ENCODE data around the gene RCN2. TPM values are rescaled to one million over a fixed set of nuclear protein-coding genes. Genes with fewer than 3 reads are reported as not detected.

Gene RCN2
- total RNA-seq, 3 donors from 2014 or later = 40.6 to 47.2 (median 46.2) TPM

GRCh38 chr15:76905013-76905839 lies 26.3 kb upstream of the RCN2 start, which contains the start of gene SCAPER:
TSS of gene SCAPER (minus strand) at chr15:76905340. CDS start at chr15:76883817, 21,523 bp downstream.
- peak within 1 kb of the TSS; percentile 60 to 99 (median 88) for H3K4me3 ChIP-seq
- no peaks in the 10 kb centered on the region for H3K9me3 ChIP-seq
- peak within 1 kb of the TSS; percentile 96 to 98 for H3K27ac ChIP-seq
- no peaks in the 10 kb centered on the region for H3K4me1 ChIP-seq
- intact Hi-C loops (cut with DNase I; ENCODE audit: low total_unique reads) = no loop called here
- no peaks in the 10 kb centered on the region for H3K27me3 ChIP-seq
- TF ChIP-seq POLR2AphosphoS5 (IDR thresholded peaks at IDR 0.05) (peak; percentile 70 to 89 (median 85)), POLR2A (IDR thresholded peaks at IDR 0.05) (peak; percentile 36), CTCF (IDR thresholded peaks at IDR 0.05) (no peak)
- peak; percentile 87 to 89 for DNase-seq (ENCODE audit: low spot score in 2 of 2)
- H3K36me3 ChIP-seq = no peaks in the 10 kb centered on the region

- no peaks in the 10 kb centered on the region for H3K4me1 ChIP-seq
- no peaks in the 10 kb centered on the region for H3K36me3 ChIP-seq
- peak overlapping the region; percentile 96 to 98 for H3K27ac ChIP-seq
- TF ChIP-seq POLR2A (IDR thresholded peaks at IDR 0.05) = no peak
- TF ChIP-seq POLR2AphosphoS5 (IDR thresholded peaks at IDR 0.05) = no peak
- TF ChIP-seq CTCF (IDR thresholded peaks at IDR 0.05) = no peak
- no peaks in the 10 kb centered on the region for H3K27me3 ChIP-seq
- intact Hi-C loops (cut with DNase I; ENCODE audit: low total_unique reads) = no loop called here
- DNase-seq (ENCODE audit: low spot score in 2 of 2) = no peak
- H3K4me3 ChIP-seq = peak overlapping the region; percentile 60 to 99 (median 88)
- no peaks in the 10 kb centered on the region for H3K9me3 ChIP-seq
Observed at GRCh38 chr15:76905855-76906254, 25.7 kb upstream of the RCN2 start.

- intact Hi-C loops (cut with DNase I; ENCODE audit: low total_unique reads) = no loop called here
- no peak overlapping the region for H3K4me3 ChIP-seq
- no peaks in the 10 kb centered on the region for H3K9me3 ChIP-seq
- no peak for DNase-seq (ENCODE audit: low spot score in 2 of 2)
- H3K27me3 ChIP-seq = no peaks in the 10 kb centered on the region
- no peaks in the 10 kb centered on the region for H3K4me1 ChIP-seq
- TF ChIP-seq CTCF (IDR thresholded peaks at IDR 0.05) = no peak
- no peak for TF ChIP-seq POLR2A (IDR thresholded peaks at IDR 0.05)
- TF ChIP-seq POLR2AphosphoS5 (IDR thresholded peaks at IDR 0.05) = no peak
- no peak overlapping the region for H3K27ac ChIP-seq
- H3K36me3 ChIP-seq = no peaks in the 10 kb centered on the region
Observed at GRCh38 chr15:76912430-76912829, 19.1 kb upstream of the RCN2 start.

- no peak overlapping the region for H3K4me3 ChIP-seq
- H3K27ac ChIP-seq = no peak overlapping the region
- H3K36me3 ChIP-seq = no peaks in the 10 kb centered on the region
- intact Hi-C loops (cut with DNase I; ENCODE audit: low total_unique reads) = no loop called here
- H3K4me1 ChIP-seq = no peaks in the 10 kb centered on the region
- no peaks in the 10 kb centered on the region for H3K9me3 ChIP-seq
- DNase-seq (ENCODE audit: low spot score in 2 of 2) = no peak
- H3K27me3 ChIP-seq = no peaks in the 10 kb centered on the region
- TF ChIP-seq CTCF (IDR thresholded peaks at IDR 0.05) = no peak
- TF ChIP-seq POLR2A (IDR thresholded peaks at IDR 0.05) = no peak
- no peak for TF ChIP-seq POLR2AphosphoS5 (IDR thresholded peaks at IDR 0.05)
Observed at GRCh38 chr15:76913737-76914136, 17.8 kb upstream of the RCN2 start.

- H3K4me1 ChIP-seq = no peaks in the 10 kb centered on the region
- TF ChIP-seq POLR2AphosphoS5 (IDR thresholded peaks at IDR 0.05) = no peak
- TF ChIP-seq POLR2A (IDR thresholded peaks at IDR 0.05) = no peak
- no peak for TF ChIP-seq CTCF (IDR thresholded peaks at IDR 0.05)
- no peaks in the 10 kb centered on the region for H3K27me3 ChIP-seq
- DNase-seq (ENCODE audit: low spot score in 2 of 2) = no peak
- intact Hi-C loops (cut with DNase I; ENCODE audit: low total_unique reads) = no loop called here
- no peaks in the 10 kb centered on the region for H3K36me3 ChIP-seq
- H3K9me3 ChIP-seq = no peaks in the 10 kb centered on the region
- H3K4me3 ChIP-seq = no peak overlapping the region
- no peak overlapping the region for H3K27ac ChIP-seq
Observed at GRCh38 chr15:76916369-76916768, 15.2 kb upstream of the RCN2 start.

All from breast epithelium (tissue), 4 donors.